Breast epithelium (tissue), 3 donors: ENCODE data around the gene IRAK2.

Source experiments
- CTCF ChIP-seq, 3 donors: fragments of 450-650 bp; IDR thresholded peaks; one replicate each; pipeline ENCODE4 v1.5.1; 2016 to 2017; ENCODE audit warnings: antibody characterized with exemption in 3 of 3, mild to moderate bottlenecking in 3 of 3, moderate library complexity in 3 of 3
- POLR2A ChIP-seq: fragments of 450-650 bp; IDR thresholded peaks from one replicate; pipeline ENCODE4 v1.6.1; 2016; ENCODE audit warnings: antibody characterized with exemption, mild to moderate bottlenecking, moderate library complexity

- TF ChIP-seq CTCF (IDR thresholded peaks at IDR 0.05) = no peak
- no peak for TF ChIP-seq POLR2A
Measured at GRCh38 chr3:10262027-10262426, 97.3 kb downstream of the IRAK2 start.
